ENCODE results near the gene CHRM4.

Gene CHRM4

DNA sequence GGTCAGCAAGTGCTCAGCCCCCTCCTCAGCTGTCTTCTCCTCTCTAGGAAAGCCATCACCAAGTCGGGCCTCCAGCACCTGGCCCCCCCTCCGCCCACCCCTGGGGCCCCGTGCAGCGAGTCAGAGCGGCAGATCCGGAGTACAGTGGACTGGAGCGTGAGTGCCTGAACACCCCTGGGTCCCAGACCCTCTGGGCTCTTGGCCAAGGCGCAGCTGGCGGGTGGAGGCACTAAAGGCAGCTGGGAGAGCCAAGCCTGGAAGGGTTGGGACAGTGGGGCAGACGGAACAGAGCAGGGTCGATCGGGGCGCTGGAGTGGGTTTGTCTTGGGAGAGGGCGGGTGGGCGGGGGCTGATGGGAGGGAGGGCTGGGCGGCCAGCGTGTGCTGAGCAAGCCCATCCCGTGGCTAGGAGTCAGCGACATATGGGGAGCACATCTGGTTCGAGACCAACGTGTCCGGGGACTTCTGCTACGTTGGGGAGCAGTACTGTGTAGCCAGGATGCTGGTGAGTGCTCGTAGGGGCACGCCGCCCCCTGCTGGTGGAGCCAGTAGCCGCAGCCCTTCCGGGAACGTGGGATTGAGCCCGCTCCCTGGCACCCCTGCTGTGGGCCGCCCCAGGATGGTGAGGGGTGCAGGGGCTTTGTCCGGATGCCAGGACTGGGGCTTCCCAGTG lies 24.2 kb downstream of the CHRM4 start:
- peak; percentile 74 for DNase-seq

DNA sequence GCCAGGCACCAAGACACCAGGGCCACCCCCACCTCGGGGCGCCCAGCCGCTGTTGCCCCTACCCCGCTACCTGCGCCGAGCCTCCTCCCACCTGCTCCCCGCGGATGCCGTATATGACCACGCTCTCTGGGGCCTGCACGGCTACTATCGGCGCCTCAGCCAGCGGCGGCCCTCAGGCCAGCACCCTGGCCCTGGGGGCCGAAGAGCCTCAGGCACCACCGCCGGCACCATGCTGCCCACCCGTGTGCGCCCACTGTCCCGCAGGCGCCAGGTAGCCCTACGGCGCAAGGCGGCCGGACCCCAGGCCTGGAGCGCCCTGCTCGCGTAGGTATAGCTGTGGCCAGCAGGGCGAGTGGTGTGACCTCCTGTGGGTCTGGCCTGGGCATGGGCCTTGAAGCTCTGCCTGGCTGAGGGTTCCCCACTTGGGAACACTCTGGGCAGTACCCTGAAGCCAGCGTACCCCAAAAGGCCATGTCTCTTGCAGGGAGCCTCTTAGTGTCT lies 24.9 kb downstream of the CHRM4 start:
- no peak for DNase-seq

DNA sequence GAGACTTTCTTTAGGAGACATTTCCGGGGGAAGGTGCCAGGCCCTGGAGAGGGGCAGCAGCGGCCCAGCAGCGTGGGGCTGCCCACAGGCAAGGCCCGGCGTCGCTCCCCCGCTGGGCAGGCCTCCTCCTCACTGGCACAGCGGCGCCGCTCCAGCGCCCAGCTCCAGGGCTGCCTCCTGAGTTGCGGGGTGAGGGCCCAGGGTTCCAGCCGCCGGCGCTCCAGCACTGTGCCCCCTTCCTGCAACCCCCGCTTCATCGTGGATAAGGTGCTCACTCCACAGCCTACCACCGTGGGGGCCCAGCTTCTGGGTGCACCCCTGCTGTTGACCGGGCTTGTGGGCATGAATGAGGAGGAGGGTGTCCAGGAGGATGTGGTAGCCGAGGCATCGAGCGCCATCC lies 25.3 kb downstream of the CHRM4 start:
- DNase-seq, result no peak

DNA sequence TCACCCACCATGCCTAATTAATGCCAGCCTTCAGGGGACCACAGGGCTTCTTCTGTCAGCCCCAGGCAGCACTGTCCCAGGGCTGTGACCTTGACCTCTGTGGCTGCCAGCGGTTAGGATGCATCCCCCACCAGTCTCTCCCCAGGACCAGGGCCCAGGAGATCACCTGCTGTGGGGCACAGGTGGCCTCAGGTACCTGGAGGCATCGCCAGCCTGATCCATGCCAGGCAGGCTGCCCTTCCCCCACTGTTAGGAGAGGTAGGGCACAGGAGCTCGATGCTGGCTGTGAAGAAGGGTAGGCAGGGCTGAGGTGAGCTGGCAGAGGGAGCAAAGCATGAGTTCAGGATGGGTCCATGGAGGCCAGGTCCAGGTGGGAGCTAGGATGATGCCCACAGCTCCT lies 26.8 kb downstream of the CHRM4 start:
- no peak for DNase-seq

DNA sequence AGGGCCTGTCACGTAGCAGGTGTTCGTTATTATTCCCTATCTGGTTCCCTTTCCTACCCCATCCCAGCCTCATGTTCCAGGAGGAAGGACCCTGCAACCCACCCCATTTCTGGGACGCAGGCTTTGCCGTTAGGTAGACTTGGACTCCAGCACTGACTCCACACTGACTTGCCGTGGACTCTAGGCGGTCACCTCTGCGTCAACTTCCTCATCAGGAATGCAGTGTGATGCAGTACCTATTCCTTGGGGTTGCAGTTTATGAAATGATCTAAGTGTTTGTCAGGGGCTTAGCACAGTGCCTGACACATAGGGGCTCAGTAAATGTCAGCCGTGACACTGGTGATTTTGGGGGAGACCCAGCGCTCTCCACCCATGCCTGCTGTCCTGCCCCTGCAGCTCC lies 27.5 kb downstream of the CHRM4 start:
- no peak for DNase-seq

DNA sequence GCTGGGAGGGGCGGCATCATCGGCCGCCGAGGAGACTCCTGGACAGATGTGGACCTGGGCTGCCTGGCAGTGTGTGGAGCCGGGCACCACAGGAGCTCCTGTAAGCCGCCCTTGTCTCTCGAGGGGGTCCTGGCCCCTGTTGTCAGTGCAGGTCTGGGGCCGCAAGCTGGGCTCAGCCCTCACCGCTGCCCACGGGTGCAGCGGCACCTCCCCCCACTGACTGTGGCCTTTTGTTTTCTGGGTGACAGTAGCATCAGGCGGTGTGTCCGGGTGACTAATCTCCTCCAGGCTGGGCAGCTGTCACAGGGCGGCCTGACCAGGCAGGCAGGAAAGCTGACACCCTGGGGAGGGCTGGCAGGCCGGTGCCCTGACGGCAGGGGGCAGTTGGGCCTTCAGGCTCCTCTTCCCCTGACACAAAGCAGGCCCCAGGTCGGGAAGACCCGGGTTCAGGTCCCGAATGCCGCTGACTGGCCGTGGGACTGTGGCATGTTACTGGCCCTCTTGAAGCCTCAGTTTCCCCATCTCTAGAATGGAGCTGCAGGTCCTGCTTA lies 28.0 kb downstream of the CHRM4 start:
- DNase-seq, result no peak

DNA sequence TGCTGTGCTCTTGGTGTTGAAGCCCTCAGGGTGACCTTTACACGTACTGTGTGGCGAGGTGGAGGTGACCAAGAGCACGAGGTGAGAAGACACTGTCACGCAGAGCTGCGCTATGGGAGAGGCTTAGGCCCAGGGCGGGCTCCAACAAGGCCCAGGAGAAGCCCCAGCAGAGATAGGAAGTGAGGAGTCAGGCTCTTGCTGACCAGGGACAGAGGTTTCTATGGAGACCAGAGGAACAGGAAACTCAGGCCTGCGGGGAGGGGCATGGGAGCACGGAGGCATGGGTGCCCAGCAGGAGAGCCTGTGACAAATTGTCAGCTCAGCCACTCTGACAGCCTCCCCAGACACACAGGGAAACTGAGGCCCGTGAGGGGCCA lies 28.6 kb downstream of the CHRM4 start:
- no peak for DNase-seq

DNA sequence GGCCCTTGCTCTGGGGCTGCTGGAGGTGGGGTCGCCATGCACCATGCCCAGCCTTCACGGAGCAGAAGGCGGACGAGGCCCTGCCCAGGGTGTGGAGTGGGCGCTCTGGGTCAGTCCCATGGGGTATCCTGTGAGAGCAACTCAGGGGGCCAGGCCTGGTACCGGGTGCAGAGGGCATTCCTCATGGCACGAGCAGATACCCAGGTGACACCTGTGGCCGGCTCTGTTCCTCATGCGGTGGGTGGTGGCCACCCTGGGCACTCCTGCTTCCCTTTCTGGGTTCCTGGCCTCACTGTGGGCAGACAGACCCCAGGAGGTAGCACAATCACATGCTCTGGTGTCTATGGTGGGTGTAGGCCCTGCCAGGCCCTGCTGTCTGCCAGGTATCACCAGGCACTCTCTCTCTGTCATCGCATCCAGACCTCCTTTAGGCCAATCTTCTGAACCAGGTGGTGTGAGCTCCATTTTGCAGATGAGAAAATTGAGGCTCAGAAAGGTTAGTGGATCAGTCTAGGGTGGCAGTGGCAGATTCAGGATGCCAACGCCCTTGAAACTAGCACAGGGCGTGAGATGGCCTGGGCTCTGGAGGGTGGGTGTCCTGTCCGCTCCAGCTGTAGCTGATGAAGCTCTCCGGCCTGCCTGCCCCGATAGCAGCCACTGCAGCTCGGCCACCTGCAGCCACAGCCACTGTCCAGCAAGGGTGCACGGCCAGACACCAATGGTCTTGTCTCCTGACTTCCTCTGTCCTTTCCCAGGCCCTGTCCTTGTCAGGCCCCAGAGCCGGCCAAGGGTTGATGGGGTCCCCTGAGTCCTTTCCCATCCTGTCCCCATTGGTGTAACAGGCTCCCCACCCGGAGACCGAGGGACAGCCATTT lies 29.2 kb downstream of the CHRM4 start:
- no peak for DNase-seq

DNA sequence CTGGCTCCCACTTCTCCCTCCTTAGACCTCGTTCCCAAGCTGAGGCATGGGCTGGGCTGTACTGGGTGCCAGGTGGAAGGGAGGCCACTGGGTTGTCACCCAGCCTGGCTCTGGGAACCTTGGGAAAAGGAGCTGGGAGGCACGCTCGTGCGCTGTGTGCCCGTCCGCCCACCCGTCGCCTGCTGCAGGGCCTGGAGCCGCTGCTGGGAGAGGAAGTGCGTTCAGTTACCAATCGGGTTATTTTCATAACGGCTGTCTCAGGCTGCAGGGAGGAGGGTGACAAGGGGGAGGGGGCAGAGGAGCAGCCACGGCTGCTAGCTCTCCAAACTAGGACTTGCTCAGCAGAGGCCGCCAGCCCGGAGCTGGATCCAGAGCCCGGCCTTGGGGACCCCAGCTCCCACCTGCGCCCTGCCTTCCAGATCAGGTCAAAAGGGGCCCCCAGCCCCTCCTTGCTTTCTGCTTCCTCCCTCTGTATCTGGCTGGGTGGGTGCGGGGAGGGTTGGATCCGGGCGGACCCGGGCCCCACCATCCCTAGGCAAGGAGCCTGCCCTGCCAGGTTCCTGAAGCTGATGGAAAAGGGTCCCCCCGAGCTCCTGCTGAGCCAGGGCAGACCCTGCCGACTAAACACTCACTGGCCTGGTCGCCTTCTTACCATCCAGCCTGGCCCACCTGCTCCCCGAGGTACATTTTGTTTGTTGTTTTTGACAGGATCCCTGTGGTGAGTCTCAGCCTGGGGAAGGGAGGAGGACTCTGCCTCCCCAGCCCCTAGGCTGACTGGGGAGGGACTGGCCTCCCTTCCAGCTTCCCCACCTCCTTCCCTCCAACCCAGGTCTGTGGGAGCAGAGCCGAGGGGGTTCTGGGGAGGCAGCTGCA lies 30.1 kb downstream of the CHRM4 start:
- peak; percentile 60 for DNase-seq

DNA sequence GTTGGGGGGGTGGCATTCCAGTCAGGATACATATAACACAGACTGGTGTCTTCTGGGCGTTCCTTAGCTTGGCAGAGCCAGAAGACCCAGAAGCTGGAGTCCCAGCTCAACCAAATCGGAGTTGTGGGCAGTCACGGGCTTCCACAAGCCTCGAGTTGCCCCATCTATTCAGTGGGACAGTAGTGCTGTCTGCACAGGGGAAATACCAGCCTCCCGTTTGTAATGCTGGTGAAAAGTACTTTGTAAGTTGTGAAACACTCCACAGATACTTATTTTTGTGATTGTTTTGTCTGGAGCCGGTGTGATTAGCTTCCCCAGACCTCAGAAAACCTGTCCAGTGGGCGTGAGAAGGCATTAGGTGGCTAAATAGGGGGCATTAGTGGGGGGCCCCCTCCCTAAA lies 30.7 kb downstream of the CHRM4 start:
- no peak for DNase-seq

DNA sequence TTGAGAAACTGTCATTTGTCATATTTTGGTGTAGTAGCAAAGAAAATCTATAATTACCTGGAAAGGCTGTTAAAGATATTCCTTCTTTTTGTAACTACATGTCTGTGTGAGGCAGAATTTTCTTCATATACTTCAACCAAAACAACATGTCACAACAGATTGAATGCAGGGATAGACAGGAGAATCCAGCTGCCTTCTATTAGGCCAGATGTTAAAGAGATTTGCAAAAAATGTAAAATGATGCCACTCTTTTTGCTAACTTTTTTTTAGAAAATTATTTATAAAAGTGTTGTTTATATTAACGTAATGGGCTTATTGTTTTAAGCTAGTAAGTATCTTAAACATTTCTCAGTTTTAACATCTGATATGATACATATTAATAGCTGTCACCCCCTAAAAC lies 31.6 kb downstream of the CHRM4 start:
- DNase-seq, result no peak

DNA sequence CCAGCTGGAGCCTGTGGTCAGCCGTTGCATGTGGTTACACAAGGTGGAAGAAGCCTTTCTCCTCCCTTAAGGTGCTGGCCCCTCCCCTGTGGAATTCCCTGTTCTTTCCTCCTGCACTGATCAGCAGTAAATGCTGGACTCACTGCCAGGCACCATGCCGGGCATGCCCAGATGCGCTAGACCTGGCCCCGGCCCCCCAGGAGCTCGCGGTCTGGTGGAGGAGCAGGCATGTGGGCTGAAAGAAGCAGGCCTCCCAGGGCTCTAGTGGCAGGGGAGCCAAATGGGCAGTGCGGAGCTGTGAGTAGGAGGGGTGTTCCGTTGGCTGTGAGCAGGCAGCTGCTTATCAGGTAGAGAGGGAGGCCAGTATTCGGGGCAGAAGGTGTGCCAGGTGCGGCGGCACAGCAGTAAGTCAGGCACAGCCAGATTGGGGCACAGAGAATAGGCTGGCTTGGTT lies 34.1 kb downstream of the CHRM4 start:
- DNase-seq, result no peak

DNA sequence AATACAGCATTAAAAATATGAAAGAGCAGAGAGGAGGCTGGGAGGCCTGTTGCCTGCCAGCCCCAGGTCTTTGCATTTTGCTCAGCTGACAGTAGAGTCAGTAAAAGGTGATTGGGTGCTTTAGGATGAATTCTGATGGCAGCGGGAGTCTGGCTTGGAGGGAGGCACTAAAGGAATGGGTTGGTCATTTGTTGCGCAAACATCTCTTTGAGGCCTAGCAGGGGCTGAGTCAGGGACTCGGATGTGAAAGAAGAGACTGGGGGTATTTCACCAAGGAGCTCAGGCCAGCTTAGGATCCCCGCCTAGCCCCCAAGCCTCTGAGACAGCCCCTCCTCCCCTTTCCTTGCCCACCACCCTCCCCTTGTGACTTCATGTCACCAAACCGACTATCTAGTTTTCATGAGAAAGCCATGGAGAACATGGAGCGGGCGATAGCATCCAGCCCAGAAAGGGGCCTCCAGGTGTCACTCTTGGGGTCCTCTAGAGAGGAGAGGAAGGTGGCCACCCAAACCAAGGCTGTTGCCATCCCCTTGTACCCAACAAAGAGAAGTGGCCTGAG lies 34.6 kb downstream of the CHRM4 start:
- no peak for DNase-seq

DNA sequence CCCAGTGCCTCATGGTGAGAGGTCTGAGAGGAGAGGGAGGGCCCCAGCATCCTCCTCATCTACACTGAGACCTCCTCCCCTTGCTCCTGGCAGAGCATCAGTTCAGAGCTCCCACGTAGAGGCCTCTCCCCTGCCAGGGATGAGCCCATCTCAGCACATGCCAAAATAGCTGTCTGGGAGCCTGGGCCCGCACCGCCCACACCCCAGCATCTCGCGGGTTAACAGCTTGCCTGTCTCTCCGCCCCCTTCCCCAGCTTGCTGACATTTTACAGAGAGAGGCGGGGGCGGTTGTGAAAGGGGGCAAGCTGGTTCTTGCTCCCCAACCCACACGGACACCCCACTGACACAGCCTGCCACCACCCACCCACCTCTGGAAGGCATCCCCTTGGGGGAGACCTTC lies 37.9 kb downstream of the CHRM4 start:
- no peak for DNase-seq

DNA sequence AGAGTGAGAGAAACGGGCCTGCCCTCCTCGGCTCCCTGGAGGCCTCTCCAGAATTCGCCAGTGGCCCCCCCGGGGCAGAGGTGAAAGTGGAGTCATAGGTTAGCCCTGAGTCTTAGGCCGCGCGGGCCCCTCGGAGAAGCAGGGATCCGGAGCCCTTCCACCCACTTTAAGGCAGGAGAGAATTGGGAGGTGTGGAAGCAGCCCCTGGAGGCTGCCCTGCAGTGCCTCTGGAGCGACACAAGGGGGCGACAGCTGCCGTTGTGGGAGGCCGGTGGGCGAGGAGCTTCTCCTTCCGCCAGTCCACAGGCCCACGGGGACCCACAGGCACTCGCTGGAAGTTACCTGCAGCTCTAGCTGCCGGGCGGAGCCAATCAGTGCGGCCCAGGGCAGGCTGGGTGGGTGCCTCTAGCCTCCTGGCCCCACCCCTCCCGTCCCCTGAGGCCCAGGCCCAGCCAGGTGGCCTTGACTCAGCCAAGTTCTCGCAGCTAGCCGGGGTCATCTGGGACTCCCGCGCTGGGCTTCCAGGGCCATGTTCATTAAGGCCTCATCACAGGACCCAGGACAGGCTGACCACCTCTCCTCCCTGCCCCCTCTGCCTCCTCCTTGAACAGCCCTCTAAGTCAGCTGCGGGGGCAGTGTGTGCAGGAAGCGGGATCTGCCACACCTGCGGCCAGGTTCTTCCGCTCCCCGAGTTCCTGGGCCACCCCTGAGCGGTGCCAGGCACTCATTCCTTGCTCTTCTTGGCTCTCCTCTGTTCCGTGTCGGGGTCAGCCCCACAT lies 39.3 kb downstream of the CHRM4 start:
- peak; percentile 79 for DNase-seq

DNA sequence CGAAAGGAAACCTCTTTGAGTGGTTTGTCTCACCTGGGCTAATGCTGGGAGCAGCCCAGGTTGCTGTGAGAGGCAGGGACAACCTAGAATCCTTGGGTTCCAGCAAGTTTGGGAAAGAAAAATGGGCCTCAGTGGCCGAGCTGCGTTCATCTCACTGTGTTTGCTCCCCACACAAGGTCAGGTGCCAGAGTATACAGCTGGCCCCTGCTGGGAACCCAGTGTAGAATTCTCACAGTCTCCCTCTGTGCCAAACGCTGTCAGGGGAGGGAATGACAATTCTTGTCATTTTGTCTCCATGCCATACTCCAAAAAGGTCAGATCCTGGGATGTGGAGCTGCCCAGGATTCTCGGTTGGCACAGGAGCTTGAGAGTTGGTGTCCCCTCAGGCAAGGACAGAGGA lies 40.0 kb downstream of the CHRM4 start:
- DNase-seq, result no peak

DNA sequence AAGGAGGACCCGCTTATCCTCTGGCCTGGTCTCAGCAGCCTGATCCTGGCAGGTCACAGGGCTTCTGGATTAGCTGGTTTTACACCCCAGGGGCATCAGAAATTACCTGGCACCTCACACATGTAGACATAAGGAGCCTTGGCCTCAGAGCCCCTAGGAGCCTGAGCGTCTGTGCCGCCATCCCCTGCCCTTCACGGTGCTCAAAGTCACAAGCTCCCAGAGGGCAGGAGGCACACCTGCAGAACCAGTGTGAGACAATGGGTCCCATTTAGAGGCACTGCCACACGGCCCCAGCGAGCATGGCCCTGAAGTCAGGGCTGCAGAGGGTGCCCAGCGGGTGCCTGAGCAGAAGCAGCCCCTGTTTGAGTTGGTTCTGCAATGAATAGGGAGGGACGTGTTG lies 40.4 kb downstream of the CHRM4 start:
- DNase-seq, result no peak

DNA sequence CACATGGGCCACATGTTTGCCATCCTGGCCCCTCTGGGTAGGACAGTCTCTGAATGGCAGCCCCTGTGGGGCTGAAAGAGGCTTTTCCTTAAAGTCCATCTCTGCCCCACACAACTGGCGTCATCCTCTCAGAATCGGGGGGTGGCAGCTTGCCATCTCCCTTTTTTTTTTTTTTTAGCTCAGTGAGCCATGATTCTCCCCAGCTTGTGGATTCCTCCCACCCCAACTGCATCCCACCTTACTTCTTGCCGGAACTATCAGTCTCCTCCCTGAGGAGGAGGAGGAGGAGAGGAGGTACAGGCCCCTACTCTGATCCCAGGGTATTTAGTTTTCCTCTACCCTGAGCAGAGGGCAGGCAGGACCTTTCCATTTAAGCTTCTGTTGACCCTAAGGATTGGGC lies 40.9 kb downstream of the CHRM4 start:
- DNase-seq, result no peak

DNA sequence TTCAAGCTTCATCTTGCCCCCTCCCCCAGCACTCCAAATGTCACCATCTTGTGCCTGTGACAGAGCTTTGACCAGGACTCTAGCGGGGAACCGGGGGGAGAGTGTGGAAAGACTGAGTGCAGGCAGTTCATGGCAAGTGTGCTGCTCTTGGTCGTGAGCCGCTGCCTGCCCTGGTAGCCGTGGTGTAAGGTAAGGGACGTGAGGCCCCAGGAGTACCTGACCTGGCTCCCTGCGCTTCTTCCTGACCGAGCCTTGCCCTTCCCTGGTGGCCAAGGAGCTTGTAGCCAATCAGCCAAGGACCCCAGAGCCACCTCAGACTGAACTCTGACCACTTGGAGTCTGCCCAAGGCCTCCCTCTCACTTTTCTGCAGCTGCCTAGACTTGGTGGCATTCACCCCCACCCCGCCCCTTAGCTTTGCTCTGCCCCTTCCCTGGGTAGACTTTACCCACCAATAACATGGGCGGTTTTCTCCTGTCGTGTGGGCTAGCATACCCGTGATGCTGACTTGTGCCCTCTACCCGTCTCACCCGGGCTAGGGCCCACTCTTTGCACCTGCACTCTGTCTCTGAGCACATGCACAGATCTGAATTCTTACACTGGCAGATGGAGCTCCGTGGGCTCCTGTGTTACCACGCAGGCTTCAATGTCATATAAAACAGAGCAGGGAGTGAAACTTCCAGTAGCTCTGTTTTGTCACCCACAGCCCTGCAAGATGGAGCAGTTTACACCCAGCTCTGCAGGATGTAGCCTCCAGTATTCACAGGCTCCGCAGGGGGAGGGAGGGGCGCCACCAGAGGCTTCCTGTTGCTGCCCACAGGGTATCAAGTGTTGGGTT lies 42.8 kb downstream of the CHRM4 start:
- peak; percentile 41 for DNase-seq

DNA sequence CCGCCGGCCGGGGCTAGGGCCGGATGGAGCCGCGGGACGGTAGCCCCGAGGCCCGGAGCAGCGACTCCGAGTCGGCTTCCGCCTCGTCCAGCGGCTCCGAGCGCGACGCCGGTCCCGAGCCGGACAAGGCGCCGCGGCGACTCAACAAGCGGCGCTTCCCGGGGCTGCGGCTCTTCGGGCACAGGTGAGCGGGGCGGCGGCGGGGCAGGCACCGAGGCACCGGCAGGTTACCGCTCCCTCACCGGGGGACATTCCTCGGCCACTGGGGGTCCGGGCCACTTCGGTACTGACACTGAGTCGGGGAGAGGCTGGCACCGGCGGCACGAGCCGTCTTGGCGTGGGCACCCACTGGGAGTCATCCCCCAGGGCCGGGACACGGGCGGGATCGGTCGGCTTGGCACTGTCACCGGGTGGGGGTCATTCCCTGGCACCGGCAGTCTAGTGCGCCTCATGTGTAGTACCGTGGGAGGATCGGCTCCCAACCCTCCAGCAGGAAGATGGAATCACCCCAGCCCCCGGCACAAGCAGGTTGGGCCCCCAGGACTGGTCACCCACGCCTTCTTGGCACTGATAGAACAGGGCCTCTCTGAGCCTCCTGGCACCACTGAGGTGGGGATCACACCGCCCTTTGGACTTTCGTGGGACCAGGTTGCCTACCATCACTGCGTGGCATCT lies 43.8 kb downstream of the CHRM4 start:
- peak; percentile 23 for DNase-seq
